CD4-positive, alpha-beta T cell treated with Interferon alpha-2 for 1 hour (primary cell): ENCODE measurements around the gene FCN3.
"Not testable (repeated sequence)": the region's sequence is repeated elsewhere in the genome, so short reads cannot be mapped to it uniquely, and the experiment has no call there.

Source experiments
- DNase-seq, 2 donors: peaks; one replicate each; pipeline ENCODE4 v3.0.0-alpha.2; 2020 to 2022

FCN3 gene

GRCh38 chr1:27399251-27400025 is 24.8 kb upstream of the FCN3 start:
- DNase-seq, result no peak

GRCh38 chr1:27398405-27399149 is 24.0 kb upstream of the FCN3 start:
- DNase-seq, result no peak

DNA sequence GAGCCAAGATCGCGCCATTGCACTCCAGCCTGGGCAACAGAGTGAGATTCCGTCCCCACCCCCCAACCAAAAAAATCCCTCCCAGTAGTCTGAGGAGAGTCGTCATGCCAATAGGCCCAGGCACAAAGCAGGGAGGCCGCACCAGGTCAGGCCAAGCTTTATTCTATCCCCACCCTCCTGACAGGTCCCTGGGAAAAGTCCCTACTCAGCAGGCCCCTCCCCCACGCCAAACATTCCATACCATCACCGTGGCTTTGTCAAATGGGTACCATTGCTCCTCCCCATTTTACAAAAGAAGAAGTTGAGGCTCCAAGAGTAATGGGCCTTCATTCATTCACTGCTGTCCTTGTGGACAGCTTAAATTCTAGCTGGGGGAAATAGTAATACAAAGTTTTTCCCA is 23.1 kb upstream of the FCN3 start:
- no peak for DNase-seq

DNA sequence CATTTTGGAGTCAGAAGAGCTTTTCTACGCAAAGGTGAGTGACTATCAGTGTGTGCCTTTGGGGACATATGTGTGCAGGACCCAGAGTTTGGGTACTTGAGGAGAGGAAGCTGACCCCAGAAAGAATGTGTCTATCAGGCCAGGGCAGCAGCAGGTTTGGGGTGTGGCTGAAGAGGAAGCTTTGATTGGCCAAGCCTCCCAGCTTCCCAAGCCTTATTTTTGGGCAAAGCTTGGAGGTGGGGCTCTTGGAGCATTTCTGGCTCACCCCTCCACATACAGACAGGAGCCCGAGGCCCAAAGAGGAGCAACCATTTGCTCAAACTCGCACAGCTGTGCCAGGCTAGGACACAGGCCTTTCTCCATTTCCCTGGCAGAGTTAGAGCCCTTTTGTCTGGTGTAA is 22.5 kb upstream of the FCN3 start:
- DNase-seq, result no peak

GRCh38 chr1:27395441-27396195 is 21.0 kb upstream of the FCN3 start:
- DNase-seq, result peak; percentile 82 to 88

DNA sequence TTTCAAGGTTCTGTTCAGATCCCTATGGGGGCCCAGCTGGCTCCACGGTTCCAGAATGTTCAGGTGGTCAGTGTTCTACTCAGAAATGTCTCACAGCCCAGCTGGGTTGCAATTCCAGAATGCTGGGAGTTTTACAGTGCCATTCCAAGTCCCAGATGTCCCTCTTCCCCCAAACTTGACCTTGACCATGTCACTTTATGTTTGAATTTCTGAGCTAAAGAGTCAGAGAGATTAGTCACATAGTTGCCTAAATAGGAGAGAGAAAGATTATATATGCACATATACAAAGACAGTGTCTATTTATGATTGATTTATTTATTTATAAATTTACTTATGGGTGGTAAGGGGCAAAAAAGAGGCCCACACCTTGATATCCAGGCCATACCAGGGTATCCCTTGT is 20.3 kb upstream of the FCN3 start:
- no peak for DNase-seq

GRCh38 chr1:27394282-27394658 is 19.6 kb upstream of the FCN3 start:
- DNase-seq, result no peak

GRCh38 chr1:27393641-27394281 is 19.1 kb upstream of the FCN3 start:
- DNase-seq, result no peak

GRCh38 chr1:27392778-27393635 is 18.4 kb upstream of the FCN3 start:
- no peak for DNase-seq

DNA sequence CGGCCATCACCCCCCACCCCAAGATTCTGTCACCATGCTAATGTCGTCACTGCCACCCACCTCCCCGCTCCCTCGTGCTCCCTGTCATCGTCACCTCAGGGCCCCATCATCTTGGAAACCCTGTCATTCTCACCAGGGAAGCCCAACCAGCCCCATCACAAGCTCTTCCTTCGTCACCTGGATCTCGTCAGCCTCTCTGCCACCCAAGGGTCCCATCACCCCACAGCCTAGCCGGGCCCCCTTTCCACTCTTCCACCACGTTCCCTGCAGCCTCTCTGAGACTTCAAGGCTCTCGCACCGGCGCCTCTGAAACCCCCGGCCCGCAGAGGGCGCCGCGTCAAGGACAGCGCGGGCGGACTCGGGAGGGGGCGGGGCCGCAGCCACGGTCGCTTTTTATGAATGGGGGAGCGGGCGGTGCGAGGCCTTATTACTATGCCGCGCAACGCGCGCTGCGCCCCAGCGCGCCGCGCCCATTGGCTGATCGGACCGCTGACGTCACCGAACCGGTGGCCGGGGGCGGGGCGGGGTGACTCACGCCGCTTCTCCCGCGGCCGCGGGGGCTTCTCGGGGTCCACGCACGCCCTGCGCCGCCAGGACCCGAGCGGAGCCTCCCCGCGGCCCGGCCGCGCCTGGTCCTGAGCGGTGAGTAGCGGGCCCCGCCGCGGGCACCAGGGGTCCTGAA is 17.6 kb upstream of the FCN3 start, which contains the start of gene GPR3:
Gene GPR3, plus strand, starts transcription at position 527 of the 682 bp plus-strand sequence. CDS start 1,177 bp downstream, outside the sequence.
- peak; percentile 92 to 95 for DNase-seq

DNA sequence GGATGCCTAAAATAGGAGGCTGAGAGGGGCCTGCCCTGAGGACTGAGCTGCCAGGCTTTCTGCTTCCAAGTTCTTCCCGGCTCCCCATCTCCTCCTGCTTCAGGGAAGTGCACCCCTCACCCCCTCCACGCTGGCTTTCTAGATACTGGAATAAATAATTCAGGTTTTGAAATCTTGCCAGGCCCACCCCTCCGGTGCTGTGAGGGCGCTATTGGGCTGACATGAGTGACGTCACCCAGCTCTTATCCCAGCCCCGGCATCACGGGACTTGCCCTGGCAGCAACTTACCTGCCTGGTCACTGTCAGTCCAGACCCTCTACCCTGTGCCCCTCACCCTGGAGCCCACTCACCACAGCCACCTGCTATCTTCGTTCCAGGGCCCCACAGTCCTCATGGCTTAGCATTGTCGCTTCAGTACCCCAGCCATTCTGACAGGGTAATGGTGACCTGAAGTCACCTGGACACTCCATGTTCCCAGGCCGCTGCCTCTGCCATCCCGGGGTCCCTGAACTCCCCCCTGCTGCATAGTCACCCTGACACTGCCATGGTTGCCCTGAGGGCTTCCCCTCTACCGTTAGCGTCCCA is 17.0 kb upstream of the FCN3 start:
- peak; percentile 40 to 50 for DNase-seq

DNA sequence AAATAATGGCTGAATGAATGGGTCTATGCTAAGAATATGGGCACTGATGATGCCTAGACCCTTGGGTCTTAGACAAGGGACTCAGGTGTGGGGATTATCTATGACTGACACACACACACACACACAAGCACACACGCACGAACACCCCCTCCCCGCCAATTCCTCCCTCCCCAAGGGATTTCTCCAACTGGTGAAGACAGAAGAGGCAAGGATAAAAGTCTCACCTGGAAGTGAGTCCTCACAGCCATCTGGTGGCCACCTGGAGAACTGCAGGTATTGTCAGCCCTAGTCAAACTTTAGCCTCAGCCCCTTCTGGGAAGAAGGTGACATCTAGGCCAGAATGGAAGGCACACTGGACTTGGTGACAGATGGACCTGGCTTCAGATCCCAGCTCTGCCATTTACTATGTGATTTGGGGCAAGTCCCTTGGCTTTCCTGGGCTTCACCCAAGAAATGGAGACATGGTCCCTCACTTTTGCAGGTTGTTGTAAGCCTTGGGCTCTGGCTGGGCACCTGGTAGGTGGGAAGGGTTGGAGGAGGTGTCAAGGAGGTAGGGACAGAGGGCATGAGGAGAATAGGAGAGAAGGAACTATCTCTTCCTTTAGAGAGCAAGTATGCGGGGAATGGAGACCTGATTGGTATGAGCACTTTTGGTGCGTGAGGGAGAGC is 13.8 kb upstream of the FCN3 start:
- DNase-seq, result peak; percentile 67 to 80

DNA sequence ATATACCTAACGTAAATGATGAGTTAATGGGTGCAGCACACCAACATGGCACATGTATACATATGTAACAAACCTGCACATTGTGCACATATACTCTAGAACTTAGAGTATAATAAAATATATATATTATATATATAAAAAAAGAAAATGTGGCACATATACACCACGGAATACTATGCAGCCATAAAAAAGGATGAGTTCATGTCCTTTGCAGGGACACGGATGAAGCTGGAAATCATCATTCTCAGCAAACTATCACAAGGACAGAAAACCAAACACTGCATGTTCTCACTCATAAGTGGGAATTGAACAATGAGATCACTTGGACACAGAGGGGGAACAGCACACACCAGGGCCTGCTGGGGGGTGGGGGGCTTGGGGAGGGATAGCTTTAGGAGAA is 10.2 kb upstream of the FCN3 start:
- DNase-seq, result not testable (repeated sequence)

DNA sequence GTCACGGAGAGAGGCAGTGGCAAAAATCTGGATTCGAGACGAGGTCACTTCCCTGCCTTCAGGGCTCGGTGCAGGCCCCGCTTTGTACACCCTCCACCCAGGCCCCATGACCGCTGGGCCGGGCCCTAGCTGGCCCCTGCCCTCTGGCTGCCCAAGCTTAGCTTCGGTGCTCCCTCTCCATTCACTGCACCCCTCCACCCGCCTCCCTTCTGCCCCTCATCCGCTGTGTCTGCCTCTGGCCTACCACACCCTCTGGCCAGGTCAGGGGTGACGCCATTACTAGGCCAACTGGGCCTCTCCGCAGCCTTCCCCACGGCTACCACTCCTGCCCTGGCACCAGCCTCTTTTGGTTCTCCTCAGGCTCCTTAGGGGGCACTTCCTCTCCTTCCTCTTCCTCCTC is 9.0 kb upstream of the FCN3 start:
- no peak for DNase-seq

GRCh38 chr1:27383039-27383605 is 8.5 kb upstream of the FCN3 start, which contains the start of gene CD164L2:
Gene CD164L2 (minus strand): TSS chr1:27383333. CDS start chr1:27383239, 94 bp downstream.
- peak in 1 of 2 donors; percentile 53 for DNase-seq

GRCh38 chr1:27381969-27382762 is 7.5 kb upstream of the FCN3 start:
- DNase-seq, result no peak

DNA sequence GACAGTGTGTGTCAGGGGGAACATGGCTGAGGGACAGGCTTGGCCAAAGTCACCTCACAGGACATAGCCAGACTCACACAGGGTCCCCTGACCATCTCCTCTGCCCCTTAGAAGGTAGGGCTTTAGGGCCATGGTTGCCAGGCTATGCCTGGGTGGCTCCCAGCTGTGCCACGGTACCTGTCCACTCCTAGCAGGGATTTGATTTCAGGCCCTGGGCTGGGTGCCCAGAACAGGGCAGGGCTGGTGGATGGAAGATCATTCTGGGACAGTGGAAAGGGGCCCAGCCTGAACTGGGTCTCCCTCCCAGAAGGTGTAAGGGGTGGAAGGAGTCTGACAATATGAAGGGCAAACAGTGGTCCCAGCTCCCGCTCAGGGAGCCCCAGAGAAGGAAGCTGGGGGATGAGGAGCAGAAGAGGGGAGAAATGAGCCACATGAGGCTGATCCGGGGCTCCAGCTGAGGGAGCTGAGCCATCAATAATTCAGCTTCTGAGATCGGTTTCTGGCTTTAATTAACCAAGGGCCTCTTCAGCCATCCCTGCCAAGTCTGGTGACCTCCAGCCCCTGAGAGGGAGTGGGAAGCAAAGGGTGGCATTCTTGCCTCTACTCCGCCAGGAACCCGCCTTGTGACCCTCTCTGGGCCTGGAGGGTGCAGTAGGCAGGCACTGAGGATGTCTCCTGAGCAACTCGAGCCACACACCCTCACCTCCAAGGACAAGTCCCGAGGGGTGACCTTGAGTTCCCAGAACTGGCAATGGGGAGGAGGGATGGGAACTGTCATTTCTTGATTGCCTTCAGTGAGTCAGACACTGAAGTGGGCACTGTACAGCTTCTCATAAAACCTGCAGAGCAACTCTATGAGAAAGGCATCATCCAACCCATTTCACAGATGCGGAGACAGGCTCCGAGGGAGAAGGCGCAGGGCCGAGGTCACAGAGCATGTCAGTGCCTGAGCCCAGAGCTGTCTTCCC is 6.4 kb upstream of the FCN3 start:
- DNase-seq, result no peak

DNA sequence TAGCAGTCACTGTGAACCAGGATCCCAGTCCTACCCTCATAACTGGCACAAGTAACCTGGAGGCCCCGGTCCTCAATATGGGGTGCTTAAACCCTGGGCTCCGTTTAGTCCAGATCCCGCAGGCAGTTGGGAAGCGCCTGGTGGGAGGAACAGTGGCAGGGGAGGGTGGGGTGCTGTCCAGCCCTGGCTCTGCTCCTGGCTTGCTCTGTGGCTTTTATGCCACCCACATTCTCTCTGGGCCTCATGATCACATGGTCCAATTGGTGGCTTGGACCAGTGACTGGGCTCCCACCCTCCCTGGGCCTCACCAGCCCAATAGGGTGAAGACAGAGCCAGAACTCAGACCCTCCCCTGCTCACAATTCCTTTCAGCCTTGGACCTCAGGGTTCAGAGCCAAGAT is 5.6 kb upstream of the FCN3 start:
- DNase-seq, result no peak
